ENCODE results near the gene ULK4.

- TF ChIP-seq, protein P1, sequence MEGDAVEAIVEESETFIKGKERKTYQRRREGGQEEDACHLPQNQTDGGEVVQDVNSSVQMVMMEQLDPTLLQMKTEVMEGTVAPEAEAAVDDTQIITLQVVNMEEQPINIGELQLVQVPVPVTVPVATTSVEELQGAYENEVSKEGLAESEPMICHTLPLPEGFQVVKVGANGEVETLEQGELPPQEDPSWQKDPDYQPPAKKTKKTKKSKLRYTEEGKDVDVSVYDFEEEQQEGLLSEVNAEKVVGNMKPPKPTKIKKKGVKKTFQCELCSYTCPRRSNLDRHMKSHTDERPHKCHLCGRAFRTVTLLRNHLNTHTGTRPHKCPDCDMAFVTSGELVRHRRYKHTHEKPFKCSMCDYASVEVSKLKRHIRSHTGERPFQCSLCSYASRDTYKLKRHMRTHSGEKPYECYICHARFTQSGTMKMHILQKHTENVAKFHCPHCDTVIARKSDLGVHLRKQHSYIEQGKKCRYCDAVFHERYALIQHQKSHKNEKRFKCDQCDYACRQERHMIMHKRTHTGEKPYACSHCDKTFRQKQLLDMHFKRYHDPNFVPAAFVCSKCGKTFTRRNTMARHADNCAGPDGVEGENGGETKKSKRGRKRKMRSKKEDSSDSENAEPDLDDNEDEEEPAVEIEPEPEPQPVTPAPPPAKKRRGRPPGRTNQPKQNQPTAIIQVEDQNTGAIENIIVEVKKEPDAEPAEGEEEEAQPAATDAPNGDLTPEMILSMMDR (IDR thresholded peaks at IDR 0.05; ENCODE audit: low read depth, low read length), result no peak
- TF ChIP-seq EZH2phosphoT487 (IDR thresholded peaks at IDR 0.05; ENCODE audit: low read depth), result no peak
Measured at GRCh38 chr3:41708176-41708575, 253.7 kb downstream of the ULK4 start.

Data from OCI-LY3 (cell line).